ENCODE data around the gene CD36. TPM values are rescaled to one million over a fixed set of nuclear protein-coding genes. Genes with fewer than 3 reads are reported as not detected.

The CD36 gene
- total RNA-seq, 1 experiment from 2014 or later, result 0.32 TPM

DNA sequence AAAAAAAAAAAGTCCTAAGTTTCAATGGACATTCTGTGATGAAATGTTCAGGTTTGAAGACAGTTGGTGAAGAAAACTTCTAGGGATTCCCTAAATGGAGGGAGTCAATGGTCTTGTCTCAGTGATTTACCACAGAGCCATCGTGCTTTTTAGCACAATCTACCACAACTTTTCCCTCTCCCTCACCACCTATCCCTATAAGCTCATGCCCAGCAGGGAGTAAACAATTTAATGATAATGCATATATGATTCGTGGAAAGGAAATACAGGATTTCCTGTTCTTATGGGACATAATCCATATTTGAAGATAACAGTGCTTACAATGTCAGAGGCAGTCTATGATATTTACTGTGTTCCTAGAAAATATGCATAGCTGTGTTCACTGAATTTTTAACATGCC lies 38.4 kb upstream of the CD36 start:
- no peaks in the 10 kb centered on the region for H3K79me2 ChIP-seq (ENCODE audit: insufficient read depth, low read length)
- no peak overlapping the region for H3K27ac ChIP-seq (ENCODE audit: low read depth, low read length)
- H4K20me1 ChIP-seq (ENCODE audit: insufficient read depth), result no peaks in the 10 kb centered on the region
- TF ChIP-seq POLR2A (IDR thresholded peaks at IDR 0.05; ENCODE audit: borderline replicate concordance, extremely low read depth, insufficient read depth, insufficient read length) (no peak), ELF1 (IDR thresholded peaks at IDR 0.05; ENCODE audit: borderline replicate concordance, low read depth) (no peak), SIN3A (IDR thresholded peaks at IDR 0.05; ENCODE audit: low read depth) (no peak)
- no peak for DNase-seq (ENCODE audit: low read depth, low spot score)
- no peaks in the 10 kb centered on the region for H3K36me3 ChIP-seq (ENCODE audit: control insufficient read depth in 1 of 2, insufficient read depth in 2 of 2, low read length in 2 of 2)
- no peak overlapping the region for H3K9ac ChIP-seq (ENCODE audit: low read length)
- H3K27me3 ChIP-seq (ENCODE audit: insufficient read depth, low read length), result no peaks in the 10 kb centered on the region
- H3K9me3 ChIP-seq (ENCODE audit: control insufficient read depth in 1 of 2, insufficient read depth in 1 of 2, low read depth in 1 of 2, low read length in 2 of 2), result no peaks in the 10 kb centered on the region
- ChIA-PET POLR2A (no interaction called here), RAD21 (ENCODE audit: low non-redundant PET in 1 of 2, low total read pairs in 2 of 2, uncharacterized antibody in 2 of 2, unreplicated experiment in 2 of 2) (no interaction called here), CTCF (no interaction called here)
- no peak overlapping the region for H2AFZ ChIP-seq (ENCODE audit: low read depth, low read length, poor library complexity, severe bottlenecking)
- H3K4me1 ChIP-seq (ENCODE audit: control insufficient read depth in 1 of 2, insufficient read depth in 2 of 2, low read length in 2 of 2), result no peaks in the 10 kb centered on the region
- 0 out of 2 replicates have a peak, but pooled peaks cover 3% of the 10 kb centered on the region for H3K9me2 ChIP-seq (ENCODE audit: insufficient read depth)
- no peak overlapping the region for H3K4me2 ChIP-seq (ENCODE audit: low read length)
- no peak for ATAC-seq
- H3K4me3 ChIP-seq (replicated peaks in 1 of 2; ENCODE audit: low read depth in 1 of 2, low read length in 2 of 2), result no peak overlapping the region
- intact Hi-C loops (cut with micrococcal nuclease), result no loop called here
- BruUV-seq (replicated peaks), result no TSS peak

DNA sequence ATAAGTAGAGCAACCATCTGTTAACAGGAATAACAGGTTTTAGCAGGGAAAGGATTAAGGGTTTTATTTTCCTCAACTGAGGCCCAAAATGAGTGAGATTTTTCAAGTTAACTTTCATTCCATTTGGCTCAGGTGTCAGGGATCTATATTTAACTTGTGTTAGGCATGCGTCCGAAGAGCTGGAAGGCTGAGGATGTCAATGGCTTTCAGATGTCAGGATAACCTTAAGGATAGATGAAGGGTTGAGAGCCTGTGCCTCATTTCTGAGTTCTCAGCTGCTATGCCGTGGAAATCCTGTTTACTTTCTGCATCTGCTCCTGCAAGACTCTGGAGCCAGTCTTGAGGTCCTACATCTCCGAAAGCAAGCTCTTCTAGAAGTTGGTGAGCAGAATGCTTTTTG lies 36.4 kb upstream of the CD36 start:
- Histone ChIP-seq H2AFZ (ENCODE audit: low read depth, low read length, poor library complexity, severe bottlenecking) (no peak overlapping the region), H3K4me1 (ENCODE audit: control insufficient read depth in 1 of 2, insufficient read depth in 2 of 2, low read length in 2 of 2) (no peaks in the 10 kb centered on the region), H3K4me3 (replicated peaks in 1 of 2; ENCODE audit: low read depth in 1 of 2, low read length in 2 of 2) (no peak overlapping the region), H3K27me3 (ENCODE audit: insufficient read depth, low read length) (no peaks in the 10 kb centered on the region), H3K79me2 (ENCODE audit: insufficient read depth, low read length) (no peaks in the 10 kb centered on the region), H3K4me2 (ENCODE audit: low read length) (no peak overlapping the region), H3K9me3 (ENCODE audit: control insufficient read depth in 1 of 2, insufficient read depth in 1 of 2, low read depth in 1 of 2, low read length in 2 of 2) (no peaks in the 10 kb centered on the region), H3K9me2 (ENCODE audit: insufficient read depth) (no peaks in the 10 kb centered on the region), H3K36me3 (ENCODE audit: control insufficient read depth in 1 of 2, insufficient read depth in 2 of 2, low read length in 2 of 2) (no peaks in the 10 kb centered on the region), H3K27ac (ENCODE audit: low read depth, low read length) (no peak overlapping the region), H4K20me1 (ENCODE audit: insufficient read depth) (no peaks in the 10 kb centered on the region), H3K9ac (ENCODE audit: low read length) (no peak overlapping the region)
- ChIA-PET POLR2A (no interaction called here), CTCF (no interaction called here), RAD21 (ENCODE audit: low non-redundant PET in 1 of 2, low total read pairs in 2 of 2, uncharacterized antibody in 2 of 2, unreplicated experiment in 2 of 2) (no interaction called here)
- BruUV-seq (replicated peaks), result no TSS peak
- intact Hi-C loops (cut with micrococcal nuclease), result no loop called here
- DNase-seq (ENCODE audit: low read depth, low spot score) (no peak), ATAC-seq (no peak)
- TF ChIP-seq EZH2 (IDR thresholded peaks at IDR 0.05), result no peak
- TF ChIP-seq EGR1 (IDR thresholded peaks at IDR 0.05; ENCODE audit: low read depth), result no peak
- no peak for TF ChIP-seq POLR2AphosphoS5 (IDR thresholded peaks at IDR 0.05; ENCODE audit: low read depth, low read length)
- no peak for TF ChIP-seq CBX3 (IDR thresholded peaks at IDR 0.05; ENCODE audit: low read depth)
- TF ChIP-seq CEBPB (IDR thresholded peaks at IDR 0.05; ENCODE audit: low read depth), result no peak
- TF ChIP-seq EZH2phosphoT487 (IDR thresholded peaks at IDR 0.05; ENCODE audit: borderline replicate concordance), result no peak
- TF ChIP-seq POLR2A (IDR thresholded peaks at IDR 0.05; ENCODE audit: borderline replicate concordance, extremely low read depth, insufficient read depth, insufficient read length), result no peak
- TF ChIP-seq FOSL1 (IDR thresholded peaks at IDR 0.05; ENCODE audit: low read depth), result no peak
- no peak for TF ChIP-seq SIN3A (IDR thresholded peaks at IDR 0.05; ENCODE audit: low read depth)
- TF ChIP-seq, protein P1, sequence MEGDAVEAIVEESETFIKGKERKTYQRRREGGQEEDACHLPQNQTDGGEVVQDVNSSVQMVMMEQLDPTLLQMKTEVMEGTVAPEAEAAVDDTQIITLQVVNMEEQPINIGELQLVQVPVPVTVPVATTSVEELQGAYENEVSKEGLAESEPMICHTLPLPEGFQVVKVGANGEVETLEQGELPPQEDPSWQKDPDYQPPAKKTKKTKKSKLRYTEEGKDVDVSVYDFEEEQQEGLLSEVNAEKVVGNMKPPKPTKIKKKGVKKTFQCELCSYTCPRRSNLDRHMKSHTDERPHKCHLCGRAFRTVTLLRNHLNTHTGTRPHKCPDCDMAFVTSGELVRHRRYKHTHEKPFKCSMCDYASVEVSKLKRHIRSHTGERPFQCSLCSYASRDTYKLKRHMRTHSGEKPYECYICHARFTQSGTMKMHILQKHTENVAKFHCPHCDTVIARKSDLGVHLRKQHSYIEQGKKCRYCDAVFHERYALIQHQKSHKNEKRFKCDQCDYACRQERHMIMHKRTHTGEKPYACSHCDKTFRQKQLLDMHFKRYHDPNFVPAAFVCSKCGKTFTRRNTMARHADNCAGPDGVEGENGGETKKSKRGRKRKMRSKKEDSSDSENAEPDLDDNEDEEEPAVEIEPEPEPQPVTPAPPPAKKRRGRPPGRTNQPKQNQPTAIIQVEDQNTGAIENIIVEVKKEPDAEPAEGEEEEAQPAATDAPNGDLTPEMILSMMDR (IDR thresholded peaks at IDR 0.05 in 2 of 3, conservative IDR thresholded peaks at IDR 0.05 in 1 of 3; ENCODE audit: borderline replicate concordance in 1 of 3, insufficient read depth in 1 of 3, low read depth in 2 of 3, low read length in 2 of 3), result no peak
